Chondrocyte (in vitro differentiated cells): Measurements from ENCODE around the gene CCDC88A. TPM values are rescaled to one million over a fixed set of nuclear protein-coding genes. Genes with fewer than 3 reads are reported as not detected.
"Not testable (repeated sequence)": the region's sequence is repeated elsewhere in the genome, so short reads cannot be mapped to it uniquely, and the experiment has no call there.

Experiments
- DNase-seq: peaks from one replicate; pipeline ENCODE4 v3.0.0; 2021; ENCODE audit warnings: mixed read lengths, low spot score
- H3K27ac Mint-ChIP-seq: one replicate; pipeline ENCODE4 v1.8.0; 2021; ENCODE audit warnings: mild to moderate bottlenecking, moderate library complexity, mixed read lengths; ENCODE audit not compliant: unreplicated experiment
- H3K27me3 Mint-ChIP-seq: 2 replicates; pipeline ENCODE4 v1.8.0; 2021; ENCODE audit warnings: low read depth, mixed read lengths
- H3K36me3 Mint-ChIP-seq: 2 replicates; pipeline ENCODE4 v1.8.0; 2021; ENCODE audit warnings: low read depth, mixed read lengths
- H3K4me1 Mint-ChIP-seq: 2 replicates; pipeline ENCODE4 v1.8.0; 2021; ENCODE audit warnings: low read depth, mild to moderate bottlenecking, mixed read lengths
- H3K4me3 Mint-ChIP-seq: one replicate; pipeline ENCODE4 v1.8.0; 2021; ENCODE audit warnings: mild to moderate bottlenecking, moderate library complexity, mixed read lengths; ENCODE audit not compliant: unreplicated experiment
- H3K9me3 Mint-ChIP-seq: 2 replicates; pipeline ENCODE4 v1.8.0; 2021; ENCODE audit warnings: low read depth, mixed read lengths
- total RNA-seq: library from RNA; stranded (reverse); gene quantifications from 3 replicates; pipeline ENCODE4 v1.2.1, GENCODE V29; 2021
- TF ChIP-seq, protein P1 (sequence below): fragments of 200-600 bp; sonication (generic); IDR thresholded peaks from 2 replicates; pipeline ENCODE4 v1.5.0; 2021; ENCODE audit warnings: antibody characterized with exemption, mild to moderate bottlenecking, moderate library complexity

CCDC88A gene
- total RNA-seq, 1 donor from 2014 or later = 52.1 TPM

- Mint-ChIP-seq H3K36me3 (peaks cover 6% of the 10 kb centered on the region), H3K4me3 (no peak overlapping the region), H3K4me1 (peaks cover 19% of the 10 kb centered on the region), H3K9me3 (peaks cover 8% of the 10 kb centered on the region), H3K27ac (no peak overlapping the region), H3K27me3 (no peaks in the 10 kb centered on the region)
- TF ChIP-seq, protein P1, sequence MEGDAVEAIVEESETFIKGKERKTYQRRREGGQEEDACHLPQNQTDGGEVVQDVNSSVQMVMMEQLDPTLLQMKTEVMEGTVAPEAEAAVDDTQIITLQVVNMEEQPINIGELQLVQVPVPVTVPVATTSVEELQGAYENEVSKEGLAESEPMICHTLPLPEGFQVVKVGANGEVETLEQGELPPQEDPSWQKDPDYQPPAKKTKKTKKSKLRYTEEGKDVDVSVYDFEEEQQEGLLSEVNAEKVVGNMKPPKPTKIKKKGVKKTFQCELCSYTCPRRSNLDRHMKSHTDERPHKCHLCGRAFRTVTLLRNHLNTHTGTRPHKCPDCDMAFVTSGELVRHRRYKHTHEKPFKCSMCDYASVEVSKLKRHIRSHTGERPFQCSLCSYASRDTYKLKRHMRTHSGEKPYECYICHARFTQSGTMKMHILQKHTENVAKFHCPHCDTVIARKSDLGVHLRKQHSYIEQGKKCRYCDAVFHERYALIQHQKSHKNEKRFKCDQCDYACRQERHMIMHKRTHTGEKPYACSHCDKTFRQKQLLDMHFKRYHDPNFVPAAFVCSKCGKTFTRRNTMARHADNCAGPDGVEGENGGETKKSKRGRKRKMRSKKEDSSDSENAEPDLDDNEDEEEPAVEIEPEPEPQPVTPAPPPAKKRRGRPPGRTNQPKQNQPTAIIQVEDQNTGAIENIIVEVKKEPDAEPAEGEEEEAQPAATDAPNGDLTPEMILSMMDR = no peak
- DNase-seq = no peak
Measured at GRCh38 chr2:55395724-55396605, 23.7 kb downstream of the CCDC88A start.

DNA sequence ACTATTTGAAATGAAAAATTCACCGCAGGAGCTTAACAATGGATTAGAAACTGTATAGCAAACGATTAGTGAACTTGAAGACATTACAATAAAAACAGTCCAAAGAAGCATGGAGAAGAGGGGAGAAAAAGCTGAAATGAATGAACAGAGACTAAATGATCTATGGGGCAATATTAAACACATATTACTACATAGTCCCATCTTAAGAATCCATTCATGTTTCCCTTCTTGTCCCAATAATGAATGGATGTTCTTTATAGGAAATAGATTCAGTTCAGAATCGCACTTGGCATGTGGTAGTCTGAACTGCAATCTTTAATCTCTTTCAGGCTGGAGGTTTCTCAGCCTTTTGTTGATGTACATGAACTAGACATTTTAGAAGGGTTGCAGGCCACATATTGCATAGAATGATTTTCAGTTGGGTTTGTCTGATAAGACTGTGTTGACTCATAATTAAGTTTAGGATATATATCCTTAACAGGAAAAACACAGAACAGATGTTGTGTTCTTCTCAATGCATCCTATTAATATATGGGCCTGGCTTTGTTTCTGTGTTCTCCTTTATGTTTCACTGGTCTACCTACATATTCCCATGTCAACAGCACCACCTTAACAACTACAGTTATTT lies 27.9 kb downstream of the CCDC88A start:
- Mint-ChIP-seq H3K4me1 (peaks cover 12% of the 10 kb centered on the region), H3K27me3 (no peaks in the 10 kb centered on the region), H3K36me3 (peaks cover 7% of the 10 kb centered on the region), H3K27ac (no peak overlapping the region), H3K4me3 (no peak overlapping the region), H3K9me3 (peaks cover 11% of the 10 kb centered on the region)
- TF ChIP-seq, protein P1 = no peak
- no peak for DNase-seq

- H3K4me3 Mint-ChIP-seq = no peak overlapping the region
- H3K9me3 Mint-ChIP-seq = peaks cover 11% of the 10 kb centered on the region
- H3K36me3 Mint-ChIP-seq = peaks cover 7% of the 10 kb centered on the region
- no peak for DNase-seq
- peaks cover 10% of the 10 kb centered on the region for H3K4me1 Mint-ChIP-seq
- TF ChIP-seq, protein P1 = no peak
- no peaks in the 10 kb centered on the region for H3K27me3 Mint-ChIP-seq
- no peak overlapping the region for H3K27ac Mint-ChIP-seq
Measured at GRCh38 chr2:55391155-55391554, 28.5 kb downstream of the CCDC88A start.

- H3K27ac Mint-ChIP-seq, DNase-seq, H3K27me3 Mint-ChIP-seq, H3K4me3 Mint-ChIP-seq, H3K9me3 Mint-ChIP-seq, H3K36me3 Mint-ChIP-seq, H3K4me1 Mint-ChIP-seq: not testable (repeated sequence)
Measured at GRCh38 chr2:55385516-55385915, 34.1 kb downstream of the CCDC88A start.

- TF ChIP-seq, protein P1 = no peak
- no peaks in the 10 kb centered on the region for H3K27me3 Mint-ChIP-seq
- H3K36me3 Mint-ChIP-seq = no peaks in the 10 kb centered on the region
- no peak overlapping the region for H3K4me3 Mint-ChIP-seq
- no peak for DNase-seq
- H3K4me1 Mint-ChIP-seq = no peaks in the 10 kb centered on the region
- no peaks in the 10 kb centered on the region for H3K9me3 Mint-ChIP-seq
- H3K27ac Mint-ChIP-seq = no peak overlapping the region
Measured at GRCh38 chr2:55384786-55385185, 34.9 kb downstream of the CCDC88A start.
